H1 (cell line): ENCODE measurements around the gene VCX2. TPM values are rescaled to one million over a fixed set of nuclear protein-coding genes. Genes with fewer than 3 reads are reported as not detected.

Source experiments
- CTCF ChIA-PET: fragments of 300-600 bp; sonication (Branson Sonifier 250); formaldehyde crosslinking; loops from one replicate; lab custom pipeline; 2021; ENCODE audit not compliant: partially characterized antibody; lab: Charles Lee
- POLR2A ChIA-PET: fragments of 300-600 bp; sonication (Branson Sonifier 250); formaldehyde crosslinking; loops from one replicate; lab custom pipeline; 2021; ENCODE audit warnings: inconsistent platforms; ENCODE audit not compliant: partially characterized antibody; lab: Charles Lee
- DNase-seq, 2 experiments: peaks; one replicate each; pipeline versions ENCODE4 v3.0.0 to v3.0.0-alpha.2; 2010 to 2022; ENCODE audit warnings: low spot score in 2 of 2, low read depth in 1 of 2, mixed read lengths in 1 of 2
- FAIRE-seq: peaks from 2 replicates; lab custom pipeline; 2011; peaks lifted over from hg19 to GRCh38; lab: Jason Lieb, UNC
- H2AFZ ChIP-seq: 2 replicates; pipeline ENCODE4 v1.8.1; 2012; ENCODE audit warnings: low read length, inconsistent platforms
- H2AK5ac ChIP-seq: 2 replicates; pipeline ENCODE4 v1.6.1; 2013; ENCODE audit warnings: low read depth, low read length
- H2BK120ac ChIP-seq: replicated peaks from 2 replicates; pipeline ENCODE3; 2013; ENCODE audit warnings: low read depth, low read length, inconsistent platforms
- H2BK12ac ChIP-seq: 2 replicates; pipeline ENCODE4 v1.6.1; 2013; ENCODE audit warnings: low read depth, low read length
- H2BK15ac ChIP-seq: 2 replicates; pipeline ENCODE4 v1.6.1; 2013; ENCODE audit warnings: low read length
- H2BK20ac ChIP-seq: 2 replicates; pipeline ENCODE4 v1.6.1; 2013; ENCODE audit warnings: low read length
- H2BK5ac ChIP-seq: 2 replicates; pipeline ENCODE4 v1.6.1; 2013; ENCODE audit warnings: low read depth, low read length
- H3K14ac ChIP-seq: 2 replicates; pipeline ENCODE4 v1.6.1; 2013; ENCODE audit warnings: inconsistent platforms; ENCODE audit not compliant: insufficient read length
- H3K18ac ChIP-seq: 2 replicates; pipeline ENCODE4 v1.6.1; 2013; ENCODE audit warnings: low read length; ENCODE audit errors: extremely low read depth
- H3K23ac ChIP-seq: 2 replicates; pipeline ENCODE4 v1.6.1; 2013; ENCODE audit warnings: inconsistent platforms; ENCODE audit not compliant: insufficient read length
- H3K23me2 ChIP-seq: 2 replicates; pipeline ENCODE4 v1.6.1; 2013; ENCODE audit warnings: low read depth, low read length
- H3K27ac ChIP-seq: 2 replicates; pipeline ENCODE4 v1.6.1; 2011; ENCODE audit warnings: low read depth, low read length, inconsistent platforms
- H3K27me3 ChIP-seq, 4 experiments: replicated peaks in 1 of 4; 1 replicate in 1 of 4; 2 replicates in 3 of 4; pipeline versions ENCODE4 v1.6.1 to v1.8.1; 2011 to 2013; ENCODE audit warnings: low read length in 3 of 4, mild to moderate bottlenecking in 3 of 4, inconsistent platforms in 2 of 4, mixed read lengths in 2 of 4, moderate library complexity in 1 of 4; ENCODE audit not compliant: control insufficient read depth in 3 of 4, insufficient read depth in 3 of 4; ENCODE audit errors: extremely low read depth in 1 of 4
- H3K36me3 ChIP-seq, 4 experiments: 2 replicates each; pipeline versions ENCODE4 v1.6.1 to v1.8.1; 2011 to 2013; ENCODE audit warnings: mild to moderate bottlenecking in 4 of 4, low read length in 3 of 4, moderate library complexity in 2 of 4, control low read depth in 1 of 4, inconsistent platforms in 1 of 4; ENCODE audit not compliant: insufficient read depth in 4 of 4, control insufficient read depth in 2 of 4
- H3K4ac ChIP-seq: replicated peaks from 2 replicates; pipeline ENCODE3; 2013; ENCODE audit warnings: low read length, low read depth, mixed read lengths, inconsistent platforms; ENCODE audit not compliant: insufficient read length
- H3K4me1 ChIP-seq, 4 experiments: replicated peaks in 1 of 4; 1 replicate in 1 of 4; 2 replicates in 3 of 4; pipeline versions ENCODE4 v1.6.1 to v1.8.1; 2011 to 2013; ENCODE audit warnings: low read length in 3 of 4, inconsistent platforms in 2 of 4, mixed read lengths in 1 of 4; ENCODE audit not compliant: insufficient read depth in 4 of 4, control insufficient read depth in 3 of 4
- H3K4me2 ChIP-seq, 2 experiments: 2 replicates each; pipeline versions ENCODE4 v1.6.1 to v1.8.1; 2011 to 2013; ENCODE audit warnings: low read depth in 2 of 2, low read length in 2 of 2, control low read depth in 1 of 2, inconsistent platforms in 1 of 2, mild to moderate bottlenecking in 1 of 2; ENCODE audit not compliant: insufficient read depth in 1 of 2
- H3K4me3 ChIP-seq, 4 experiments: fragments of 200-600, 300-600 bp in 1 of 4; sonication (generic), shearing (Covaris generic), sonication (Bioruptor Twin) in 1 of 4; 2 replicates each; pipeline versions ENCODE4 v1.5.1 to v1.8.1; 2011 to 2016; ENCODE audit warnings: low read length in 4 of 4, low read depth in 3 of 4, control low read depth in 2 of 4, inconsistent platforms in 2 of 4, mild to moderate bottlenecking in 2 of 4, mixed read lengths in 1 of 4, moderate library complexity in 1 of 4; ENCODE audit not compliant: insufficient read depth in 2 of 4; ENCODE audit errors: extremely low read depth in 1 of 4
- H3K56ac ChIP-seq: replicated peaks from 2 replicates; pipeline ENCODE3; 2013; ENCODE audit warnings: low read depth, mild to moderate bottlenecking, mixed read lengths, low read length, inconsistent platforms; ENCODE audit not compliant: insufficient read length
- H3K79me1 ChIP-seq: 2 replicates; pipeline ENCODE4 v1.6.1; 2013; ENCODE audit warnings: low read depth, low read length, control low read depth
- H3K79me2 ChIP-seq, 2 experiments: 2 replicates each; pipeline versions ENCODE4 v1.6.1 to v1.8.1; 2012 to 2013; ENCODE audit warnings: low read length in 2 of 2, mild to moderate bottlenecking in 2 of 2, inconsistent platforms in 1 of 2; ENCODE audit not compliant: insufficient read depth in 2 of 2, control insufficient read depth in 1 of 2
- H3K9ac ChIP-seq, 4 experiments: replicated peaks in 1 of 4; 1 replicate in 1 of 4; 2 replicates in 3 of 4; pipeline versions ENCODE4 v1.6.1 to v1.8.1; 2011 to 2013; ENCODE audit warnings: low read depth in 3 of 4, low read length in 3 of 4, control low read depth in 2 of 4, mild to moderate bottlenecking in 2 of 4, moderate library complexity in 2 of 4, inconsistent platforms in 1 of 4; ENCODE audit errors: extremely low read depth in 1 of 4
- H3K9me3 ChIP-seq, 2 experiments: 2 replicates each; pipeline versions ENCODE4 v1.6.1 to v1.8.1; 2012 to 2013; ENCODE audit warnings: mild to moderate bottlenecking in 2 of 2, moderate library complexity in 2 of 2, control low read depth in 1 of 2, inconsistent platforms in 1 of 2, low read depth in 1 of 2, low read length in 1 of 2, mixed read lengths in 1 of 2; ENCODE audit not compliant: insufficient read depth in 2 of 2
- H4K20me1 ChIP-seq, 2 experiments: replicated peaks in 1 of 2; 2 replicates each; pipeline versions ENCODE3 to v1.8.1; 2011 to 2013; ENCODE audit warnings: inconsistent platforms in 2 of 2, low read length in 2 of 2, mild to moderate bottlenecking in 1 of 2; ENCODE audit not compliant: insufficient read depth in 2 of 2, control insufficient read depth in 1 of 2
- H4K5ac ChIP-seq: 2 replicates; pipeline ENCODE4 v1.6.1; 2013; ENCODE audit warnings: low read length, low read depth, mixed read lengths, inconsistent platforms; ENCODE audit not compliant: insufficient read length
- H4K8ac ChIP-seq: 2 replicates; pipeline ENCODE4 v1.8.0; 2013; ENCODE audit warnings: mild to moderate bottlenecking, moderate library complexity, low read length, inconsistent platforms; ENCODE audit not compliant: insufficient read depth; ENCODE audit errors: extremely low read depth
- H4K91ac ChIP-seq: replicated peaks from 2 replicates; pipeline ENCODE3; 2013; ENCODE audit warnings: low read length, mixed read lengths, inconsistent platforms; ENCODE audit not compliant: insufficient read length
- BRCA1 ChIP-seq: IDR thresholded peaks from 2 replicates; pipeline ENCODE4 v1.6.1; 2012; ENCODE audit warnings: low read depth, low read length, improper control_type of control experiment
- CEBPB ChIP-seq: IDR thresholded peaks from 2 replicates; pipeline ENCODE4 v1.6.1; 2012; ENCODE audit warnings: low read depth, low read length
- CHD1 ChIP-seq: IDR thresholded peaks from 2 replicates; pipeline ENCODE4 v1.6.1; 2012; ENCODE audit warnings: low read depth, low read length, improper control_type of control experiment
- CTBP2 ChIP-seq: IDR thresholded peaks from 2 replicates; pipeline ENCODE4 v1.7.0; 2011; ENCODE audit warnings: borderline replicate concordance, mild to moderate bottlenecking, moderate library complexity, mixed read lengths, low read length; ENCODE audit not compliant: insufficient read depth, insufficient read length
- FOSL1 ChIP-seq: IDR thresholded peaks from 2 replicates; pipeline ENCODE4 v1.6.1; 2011; ENCODE audit warnings: mild to moderate bottlenecking, low read depth, low read length, moderate library complexity; ENCODE audit not compliant: insufficient read depth
- GABPA ChIP-seq: IDR thresholded peaks from 2 replicates; pipeline ENCODE4 v1.6.1; 2011; ENCODE audit warnings: mild to moderate bottlenecking, low read length, moderate library complexity, borderline replicate concordance; ENCODE audit not compliant: insufficient read depth
- NRF1 ChIP-seq: IDR thresholded peaks from 2 replicates; pipeline ENCODE4 v1.6.1; 2011; ENCODE audit warnings: mild to moderate bottlenecking, low read depth, low read length, improper control_type of control experiment
- POLR2AphosphoS5 ChIP-seq: IDR thresholded peaks from 2 replicates; pipeline ENCODE4 v1.6.1; 2011; ENCODE audit warnings: low read depth, low read length
- RBBP5 ChIP-seq: IDR thresholded peaks from 2 replicates; pipeline ENCODE4 v1.7.1; 2012; ENCODE audit warnings: low read depth, mild to moderate bottlenecking, inconsistent platforms, low read length, moderate library complexity, borderline replicate concordance
- SAP30 ChIP-seq: fragments of 300-600 bp; sonication (generic); IDR thresholded peaks from 2 replicates; pipeline ENCODE4 v1.7.1; 2012; ENCODE audit warnings: low read length, moderate library complexity, mild to moderate bottlenecking, inconsistent platforms; ENCODE audit not compliant: insufficient read depth, insufficient replicate concordance
- SUZ12 ChIP-seq: fragments of 200-600 bp; sonication (generic); IDR thresholded peaks from 2 replicates; pipeline ENCODE4 v1.6.1; 2012; ENCODE audit warnings: mild to moderate bottlenecking, inconsistent platforms, low read length, moderate library complexity, mixed read lengths
- TBP ChIP-seq: IDR thresholded peaks from 2 replicates; pipeline ENCODE4 v1.6.1; 2011; ENCODE audit warnings: low read depth, low read length, improper control_type of control experiment
- USF2 ChIP-seq: IDR thresholded peaks from 2 replicates; pipeline ENCODE4 v1.6.1; 2011; ENCODE audit warnings: low read length, improper control_type of control experiment
- ZNF274 ChIP-seq: IDR thresholded peaks from 2 replicates; pipeline ENCODE4 v1.7.0; 2012; ENCODE audit warnings: low read length, borderline replicate concordance; ENCODE audit errors: extremely low read depth
- WGBS, 2 experiments: shearing (Covaris generic) in 1 of 2; methylation state at CpG; one replicate each; pipeline versions ENCODE4 v1.1.6 to v1.1.7; 2013 to 2015; ENCODE audit warnings: low lambda C conversion rate in 2 of 2, mixed read lengths in 2 of 2, inconsistent platforms in 1 of 2, low coverage in 1 of 2, missing lambda C conversion rate in 1 of 2; ENCODE audit not compliant: insufficient replicate concordance in 2 of 2, insufficient coverage in 1 of 2, insufficient read length in 1 of 2; ENCODE audit errors: extremely low coverage in 1 of 2, missing lambda C conversion rate in 1 of 2; 5-methylcytosine and 5-hydroxymethylcytosine counted together
- polyA plus RNA-seq, 7 experiments: library from polyadenylated mRNA; depleted of rRNA in 3 of 7; stranded (reverse) in 5 of 7; unstranded in 2 of 7; fragments of >200 nt in 5 of 7; fragments of 200-250 nt in 2 of 7; gene quantifications; 1 replicate in 5 of 7; 2 replicates in 1 of 7; 4 replicates in 1 of 7; pipeline versions ENCODE4 v1.2.1 to v1.2.3, GENCODE V29; 2011 to 2013; ENCODE audit warnings: missing spikeins in 2 of 7, mixed read lengths in 2 of 7
- total RNA-seq: library from RNA; stranded (reverse); fragmentation: NEBNext Ultra II Directional; extraction: Animal tissue kit (Norgen Biotek cat#: 25700); gene quantifications from 2 replicates; pipeline ENCODE4 v1.2.1, GENCODE V29; 2021

VCX2 gene
- total and polyA plus RNA-seq, 2 of the 8 experiments (the other 6 are each of a cell fraction or from before 2014, with no cell fraction given), result not detected

GRCh38 chrX:8126092-8126491 lies 45.0 kb downstream of the VCX2 start:
- Histone ChIP-seq H3K9me3 (no peaks in the 10 kb centered on the region), H4K5ac (no peak overlapping the region), H3K18ac (no peak overlapping the region), H3K23ac (no peak overlapping the region), H2BK15ac (no peak overlapping the region), H2BK12ac (no peak overlapping the region), H3K4ac (no peak overlapping the region), H3K4me1 (no peaks in the 10 kb centered on the region), H3K79me2 (no peaks in the 10 kb centered on the region), H4K91ac (no peak overlapping the region), H3K79me1 (no peaks in the 10 kb centered on the region), H3K23me2 (no peaks in the 10 kb centered on the region), H3K27ac (no peak overlapping the region), H2BK20ac (no peak overlapping the region), H3K36me3 (no peaks in the 10 kb centered on the region), H2BK120ac (no peak overlapping the region), H2AK5ac (no peak overlapping the region), H4K8ac (no peak overlapping the region), H2AFZ (no peak overlapping the region), H3K27me3 (no peaks in the 10 kb centered on the region), H3K4me2 (no peak overlapping the region), H3K9ac (no peak overlapping the region), H3K56ac (no peak overlapping the region), H2BK5ac (no peak overlapping the region), H3K14ac (no peak overlapping the region), H4K20me1 (no peaks in the 10 kb centered on the region), H3K4me3 (no peak overlapping the region)
- POLR2A ChIA-PET, result no interaction called here
- WGBS, 2 experiments, result 83 to 100% methylated on average over 1 of the region's 1 CpG
- FAIRE-seq, result no peak
- CTCF ChIA-PET, result no interaction called here
- DNase-seq, result no peak
- TF ChIP-seq SUZ12 (no peak), POLR2AphosphoS5 (no peak), NRF1 (no peak), FOSL1 (no peak), CEBPB (no peak), ZNF274 (no peak), TBP (no peak), SAP30 (no peak), USF2 (no peak), GABPA (no peak), CHD1 (no peak), CTBP2 (no peak), BRCA1 (no peak), RBBP5 (no peak)
